Gastroesophageal sphincter (tissue), 4 donors: ENCODE data around the gene CPHXL. TPM values are rescaled to one million over a fixed set of nuclear protein-coding genes. Genes with fewer than 3 reads are reported as not detected.

Experiments
- ATAC-seq: fragments of 150-250 bp; one replicate; pipeline ENCODE4 v1.9.1; 2016; ENCODE audit warnings: mild to moderate bottlenecking, moderate library complexity
- H3K27ac ChIP-seq, 4 donors: fragments of 200-600 bp; sonication (generic) in 3 of 4; 1 replicate in 3 of 4; 2 replicates in 1 of 4; pipeline ENCODE4 v1.5.1; 2016 to 2019
- H3K27me3 ChIP-seq: fragments of 200-600 bp; sonication (generic); one replicate; pipeline ENCODE4 v1.5.1; 2019
- H3K36me3 ChIP-seq, 2 donors: fragments of 200-600 bp; sonication (generic); one replicate each; pipeline ENCODE4 v1.5.1; 2019; ENCODE audit warnings: control low read depth in 1 of 2
- H3K4me1 ChIP-seq, 3 donors: fragments of 200-600 bp; sonication (generic); 1 replicate in 2 of 3; 2 replicates in 1 of 3; pipeline ENCODE4 v1.5.1; 2016 to 2019; ENCODE audit warnings: control low read depth in 2 of 3
- H3K4me3 ChIP-seq, 2 donors: fragments of 200-600 bp; sonication (generic); one replicate each; pipeline ENCODE4 v1.5.1; 2019; ENCODE audit warnings: mild to moderate bottlenecking in 1 of 2, moderate library complexity in 1 of 2
- H3K9me3 ChIP-seq, 3 donors: fragments of 200-600 bp; sonication (generic); one replicate each; pipeline ENCODE4 v1.5.1; 2017 to 2019; ENCODE audit warnings: control low read depth in 2 of 3
- EP300 ChIP-seq: sonication (generic); formaldehyde crosslinking; IDR thresholded peaks from one replicate; pipeline ENCODE4 v1.6.1; 2017; ENCODE audit warnings: antibody characterized with exemption, mild to moderate bottlenecking
- POLR2A ChIP-seq, 2 donors: fragments of 450-650 bp; IDR thresholded peaks; one replicate each; pipeline ENCODE4 v1.6.1; 2017; ENCODE audit warnings: antibody characterized with exemption in 2 of 2, mild to moderate bottlenecking in 2 of 2, moderate library complexity in 1 of 2
- POLR2AphosphoS5 ChIP-seq: sonication (generic); formaldehyde crosslinking; IDR thresholded peaks from one replicate; pipeline ENCODE4 v1.6.1; 2017; ENCODE audit warnings: antibody characterized with exemption
- WGBS, 2 donors: methylation state at CpG; one replicate each; pipeline ENCODE4 v1.1.5; 2018; ENCODE audit warnings: low coverage in 1 of 2; 5-methylcytosine and 5-hydroxymethylcytosine counted together
- total RNA-seq, 4 donors: library from RNA; depleted of rRNA; stranded (reverse); fragments of >200 nt; gene quantifications; one replicate each; pipeline ENCODE4 v1.1.0, GENCODE V29; 2016
- TF ChIP-seq, protein P1 (sequence below), 4 experiments: fragments of 200-600 bp in 2 of 4; fragments of 450-650 bp in 2 of 4; sonication (generic) in 1 of 4; IDR thresholded peaks; one replicate each; pipeline ENCODE4 v1.5.1; 2017 to 2019; ENCODE audit warnings: antibody characterized with exemption in 4 of 4, mild to moderate bottlenecking in 2 of 4, moderate library complexity in 2 of 4

CPHXL gene
- total RNA-seq, 4 donors from 2014 or later: not detected

DNA sequence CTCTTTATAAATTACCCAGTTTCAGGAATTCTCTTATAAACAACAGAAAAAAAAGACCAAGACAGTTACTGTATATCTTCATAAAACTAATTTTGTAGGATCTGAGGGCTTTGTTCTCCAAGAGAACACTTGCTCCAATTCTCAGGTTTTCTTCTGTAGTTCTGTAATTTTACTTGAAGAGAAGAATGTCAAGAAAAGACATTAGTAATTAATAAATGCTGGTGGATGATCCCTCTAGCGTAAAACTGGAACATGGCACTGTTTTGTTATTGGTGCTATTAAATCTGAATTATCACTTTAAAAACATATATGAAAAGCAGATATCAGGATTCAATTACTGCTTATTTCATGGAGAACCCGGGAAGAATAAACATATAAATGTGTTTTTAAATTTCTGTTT, 36.5 kb upstream of the CPHXL start:
- TF ChIP-seq POLR2A (IDR thresholded peaks at IDR 0.05) (no peak), EP300 (no peak), POLR2AphosphoS5 (no peak)
- TF ChIP-seq, protein P1, sequence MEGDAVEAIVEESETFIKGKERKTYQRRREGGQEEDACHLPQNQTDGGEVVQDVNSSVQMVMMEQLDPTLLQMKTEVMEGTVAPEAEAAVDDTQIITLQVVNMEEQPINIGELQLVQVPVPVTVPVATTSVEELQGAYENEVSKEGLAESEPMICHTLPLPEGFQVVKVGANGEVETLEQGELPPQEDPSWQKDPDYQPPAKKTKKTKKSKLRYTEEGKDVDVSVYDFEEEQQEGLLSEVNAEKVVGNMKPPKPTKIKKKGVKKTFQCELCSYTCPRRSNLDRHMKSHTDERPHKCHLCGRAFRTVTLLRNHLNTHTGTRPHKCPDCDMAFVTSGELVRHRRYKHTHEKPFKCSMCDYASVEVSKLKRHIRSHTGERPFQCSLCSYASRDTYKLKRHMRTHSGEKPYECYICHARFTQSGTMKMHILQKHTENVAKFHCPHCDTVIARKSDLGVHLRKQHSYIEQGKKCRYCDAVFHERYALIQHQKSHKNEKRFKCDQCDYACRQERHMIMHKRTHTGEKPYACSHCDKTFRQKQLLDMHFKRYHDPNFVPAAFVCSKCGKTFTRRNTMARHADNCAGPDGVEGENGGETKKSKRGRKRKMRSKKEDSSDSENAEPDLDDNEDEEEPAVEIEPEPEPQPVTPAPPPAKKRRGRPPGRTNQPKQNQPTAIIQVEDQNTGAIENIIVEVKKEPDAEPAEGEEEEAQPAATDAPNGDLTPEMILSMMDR (IDR thresholded peaks at IDR 0.05): no peak
- Histone ChIP-seq H3K36me3 (no peaks in the 10 kb centered on the region), H3K4me3 (no peak overlapping the region), H3K4me1 (peaks cover 0 to 8% (median 0%) of the 10 kb centered on the region in 3 donors), H3K9me3 (no peaks in the 10 kb centered on the region), H3K27me3 (no peaks in the 10 kb centered on the region), H3K27ac (no peak overlapping the region)
- ATAC-seq: no peak
- 58 to 60% methylated on average over 2 of the region's 2 CpGs for WGBS, 2 donors

DNA sequence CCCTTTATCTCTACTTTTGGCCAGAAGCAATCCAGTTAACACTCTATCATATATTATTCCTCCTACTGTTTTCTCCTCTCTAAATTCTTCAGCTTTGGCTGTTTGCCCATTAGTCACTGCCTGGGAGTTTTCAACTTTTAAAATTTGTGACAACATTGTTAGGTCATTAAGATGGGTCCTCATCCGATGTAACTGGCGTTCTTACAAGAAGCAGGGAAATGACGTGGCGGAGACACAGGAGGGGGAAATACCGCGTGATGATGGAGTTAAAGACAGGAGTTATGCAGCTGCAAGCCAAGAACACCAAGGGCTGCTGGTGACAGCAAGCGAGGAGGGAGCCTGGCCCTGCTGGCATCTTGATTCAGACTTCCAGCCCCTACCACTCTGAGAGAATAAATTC, 34.8 kb upstream of the CPHXL start:
- Histone ChIP-seq H3K4me3 (no peak overlapping the region), H3K4me1 (peaks cover 0 to 8% (median 0%) of the 10 kb centered on the region in 3 donors), H3K27ac (no peak overlapping the region), H3K27me3 (no peaks in the 10 kb centered on the region), H3K9me3 (no peaks in the 10 kb centered on the region), H3K36me3 (no peaks in the 10 kb centered on the region)
- no peak for ATAC-seq
- 70% methylated on average over 2 to 7 of the region's 7 CpGs for WGBS, 2 donors
- TF ChIP-seq EP300 (no peak), POLR2AphosphoS5 (no peak), POLR2A (IDR thresholded peaks at IDR 0.05) (no peak)
- TF ChIP-seq, protein P1 (IDR thresholded peaks at IDR 0.05): no peak

DNA sequence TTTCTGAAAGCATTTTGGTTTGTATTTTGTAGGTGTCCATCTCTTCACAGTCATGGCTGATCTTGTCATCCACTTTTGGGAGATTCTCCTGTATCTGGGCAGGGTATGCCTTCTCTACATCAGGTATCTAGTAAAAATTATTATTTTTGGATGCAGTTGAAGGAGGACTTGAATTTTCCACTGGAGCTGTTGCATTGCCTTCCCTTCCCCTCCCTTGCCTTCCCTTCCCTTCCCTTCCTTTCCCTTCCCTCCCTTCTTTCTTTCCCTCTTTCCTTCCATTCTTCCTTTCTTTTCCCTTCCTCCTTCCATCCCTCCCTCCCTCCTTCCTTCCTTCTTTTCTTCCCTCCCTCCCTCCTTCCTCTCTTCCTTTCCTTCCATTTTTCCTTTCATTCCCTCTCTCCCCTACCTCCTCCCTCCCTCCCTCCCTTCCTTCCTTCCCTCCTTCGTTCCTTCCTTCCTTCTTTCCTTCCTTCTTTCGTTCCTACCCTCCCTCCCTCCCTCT, 33.8 kb upstream of the CPHXL start:
- Histone ChIP-seq H3K4me3 (no peak overlapping the region), H3K27ac (no peak overlapping the region), H3K36me3 (no peaks in the 10 kb centered on the region), H3K9me3 (no peaks in the 10 kb centered on the region), H3K27me3 (no peaks in the 10 kb centered on the region), H3K4me1 (peaks cover 0 to 8% (median 0%) of the 10 kb centered on the region in 3 donors)
- WGBS, 2 donors: 20 to 45% methylated on average over 1 to 2 of the region's 2 CpGs
- no peak for TF ChIP-seq EP300
- no peak for ATAC-seq

DNA sequence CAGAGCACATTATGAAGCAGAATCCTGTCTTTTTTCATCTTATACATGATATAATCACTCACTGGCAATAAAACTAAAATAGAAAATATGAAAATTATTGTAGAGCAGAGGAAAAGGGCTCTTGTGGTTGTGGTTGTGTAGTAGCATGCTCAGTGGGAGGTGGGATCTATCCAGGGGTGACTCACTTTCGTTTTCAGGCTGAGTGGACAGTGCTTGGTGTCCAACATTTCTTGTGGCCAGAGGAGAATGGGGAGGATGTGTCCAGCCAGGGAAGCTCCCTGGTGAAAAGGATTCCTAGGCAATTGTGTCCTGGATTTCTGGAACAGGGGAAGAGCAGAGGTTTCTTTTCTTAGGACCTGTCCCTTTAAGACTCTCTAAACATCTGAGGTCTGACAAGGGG, 31.9 kb upstream of the CPHXL start:
- Histone ChIP-seq H3K9me3 (no peaks in the 10 kb centered on the region), H3K27ac (no peak overlapping the region), H3K27me3 (no peaks in the 10 kb centered on the region), H3K4me1 (no peaks in the 10 kb centered on the region), H3K4me3 (no peak overlapping the region), H3K36me3 (no peaks in the 10 kb centered on the region)
- no peak for ATAC-seq
- WGBS, 2 donors: 36 to 64% methylated on average over 1 of the region's 1 CpG
- no peak for TF ChIP-seq POLR2AphosphoS5
- TF ChIP-seq, protein P1 (IDR thresholded peaks at IDR 0.05): no peak
- no peak for TF ChIP-seq POLR2A (IDR thresholded peaks at IDR 0.05)
- TF ChIP-seq EP300: no peak

DNA sequence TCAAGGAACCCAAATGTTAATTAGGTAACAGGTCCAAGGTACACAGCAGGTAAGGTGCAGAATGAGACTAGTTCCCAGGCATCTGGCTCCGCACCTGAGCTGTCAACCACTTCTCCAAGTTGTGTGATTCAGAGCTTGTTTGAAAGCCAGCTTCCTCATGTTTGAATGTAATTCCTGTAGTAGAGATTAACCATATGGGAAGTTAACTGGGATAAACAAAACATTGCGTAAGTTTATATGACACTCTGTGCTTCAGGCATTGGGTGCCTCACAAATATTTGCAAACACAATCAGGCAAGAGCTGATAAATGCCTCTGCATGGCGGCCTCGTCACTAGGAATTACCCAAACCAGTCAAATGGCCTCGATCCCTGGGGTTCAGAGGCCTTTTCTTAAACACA, 27.9 kb upstream of the CPHXL start:
- H3K9me3 ChIP-seq: no peaks in the 10 kb centered on the region
- 60 to 62% methylated on average over 3 to 5 of the region's 5 CpGs for WGBS, 2 donors
- no peaks in the 10 kb centered on the region for H3K27me3 ChIP-seq
- TF ChIP-seq, protein P1 (IDR thresholded peaks at IDR 0.05): no peak
- TF ChIP-seq POLR2A (IDR thresholded peaks at IDR 0.05): no peak
- H3K36me3 ChIP-seq: no peaks in the 10 kb centered on the region
- no peak for ATAC-seq
- H3K4me3 ChIP-seq: no peak overlapping the region
- H3K27ac ChIP-seq: no peak overlapping the region
- no peaks in the 10 kb centered on the region for H3K4me1 ChIP-seq

DNA sequence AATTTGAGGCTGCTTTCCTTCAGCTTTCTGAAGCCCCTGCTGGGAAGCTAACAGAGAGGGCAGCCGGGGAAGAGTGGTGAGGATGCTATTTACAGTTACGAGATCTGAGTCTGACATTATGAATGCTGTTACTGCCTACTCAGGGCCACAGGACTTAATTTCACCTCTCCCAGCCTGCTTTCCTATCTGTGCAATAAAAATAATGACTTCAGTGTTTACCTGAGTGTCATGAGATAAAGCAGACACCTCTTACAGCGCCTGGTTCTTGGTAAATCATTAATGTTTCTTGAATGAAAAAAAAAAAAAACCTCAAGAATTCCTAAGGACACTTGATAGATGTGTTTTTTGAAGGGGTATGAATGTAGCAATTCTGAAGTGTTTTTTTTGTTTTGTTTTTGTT, 24.2 kb upstream of the CPHXL start:
- H3K36me3 ChIP-seq: no peaks in the 10 kb centered on the region
- no peaks in the 10 kb centered on the region for H3K27me3 ChIP-seq
- no peak overlapping the region for H3K4me3 ChIP-seq
- TF ChIP-seq, protein P1 (IDR thresholded peaks at IDR 0.05): no peak
- no peak for TF ChIP-seq POLR2A (IDR thresholded peaks at IDR 0.05)
- no peak for TF ChIP-seq POLR2AphosphoS5
- TF ChIP-seq EP300: no peak
- H3K27ac ChIP-seq: no peak overlapping the region
- H3K4me1 ChIP-seq: no peaks in the 10 kb centered on the region
- WGBS, 2 donors: 30 to 48% methylated on average over 2 to 3 of the region's 3 CpGs
- H3K9me3 ChIP-seq: no peaks in the 10 kb centered on the region
- ATAC-seq: no peak
